ENCODE results near the gene AGK. TPM values are rescaled to one million over a fixed set of nuclear protein-coding genes. Genes with fewer than 3 reads are reported as not detected.

The AGK gene
- total RNA-seq, 1 experiment from 2014 or later = 48.9 TPM

DNA sequence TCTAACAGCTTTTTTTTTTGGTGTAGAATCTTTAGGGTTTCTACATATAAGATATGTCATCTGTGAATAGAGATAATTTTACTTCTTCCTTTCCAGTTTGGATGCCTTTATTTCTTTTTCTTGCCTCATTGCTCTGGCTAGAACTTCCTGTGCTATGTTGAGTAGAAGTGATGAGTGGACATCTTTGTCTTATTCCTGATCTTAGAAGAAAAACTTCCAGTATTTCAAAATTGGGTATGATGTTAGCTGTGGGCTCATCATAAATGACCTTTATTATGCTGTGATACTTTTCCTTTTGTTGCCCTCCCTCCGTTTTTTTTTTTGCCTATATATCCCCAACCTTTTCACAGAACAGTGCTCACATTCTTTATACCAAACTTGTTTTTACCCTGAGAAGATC, 8.8 kb downstream of the AGK start:
- Histone ChIP-seq H3K9ac (ENCODE audit: low read length) (no peak overlapping the region), H3K9me3 (ENCODE audit: low read length) (no peaks in the 10 kb centered on the region), H3K4me3 (ENCODE audit: low read length) (no peak overlapping the region), H3K4me2 (ENCODE audit: low read depth, low read length, poor library complexity, severe bottlenecking) (no peak overlapping the region), H3K9me2 (replicated peaks; ENCODE audit: insufficient read depth, low read length) (no peaks in the 10 kb centered on the region), H4K20me1 (ENCODE audit: insufficient read depth, low read depth, low read length) (no peaks in the 10 kb centered on the region), H3K27ac (ENCODE audit: low read length) (no peak overlapping the region), H2AFZ (ENCODE audit: low read length) (no peak overlapping the region), H3K79me2 (ENCODE audit: low read length) (peaks cover 46% of the 10 kb centered on the region), H3K4me1 (ENCODE audit: low read length) (no peaks in the 10 kb centered on the region), H3K27me3 (ENCODE audit: low read length) (no peaks in the 10 kb centered on the region), H3K36me3 (ENCODE audit: insufficient read depth, low read length) (peaks cover 31% of the 10 kb centered on the region)
- DNase-seq = peak; percentile 9

GRCh38 chr7:141562036-141562435, 10.8 kb downstream of the AGK start:
- Histone ChIP-seq H3K9ac (ENCODE audit: low read length) (no peak overlapping the region), H3K4me1 (ENCODE audit: low read length) (no peaks in the 10 kb centered on the region), H4K20me1 (ENCODE audit: insufficient read depth, low read depth, low read length) (no peaks in the 10 kb centered on the region), H3K4me3 (ENCODE audit: low read length) (no peak overlapping the region), H3K9me3 (ENCODE audit: low read length) (no peaks in the 10 kb centered on the region), H3K27me3 (ENCODE audit: low read length) (no peaks in the 10 kb centered on the region), H2AFZ (ENCODE audit: low read length) (no peak overlapping the region), H3K9me2 (replicated peaks; ENCODE audit: insufficient read depth, low read length) (no peaks in the 10 kb centered on the region), H3K36me3 (ENCODE audit: insufficient read depth, low read length) (peaks cover 46% of the 10 kb centered on the region), H3K79me2 (ENCODE audit: low read length) (peaks cover 55% of the 10 kb centered on the region), H3K27ac (ENCODE audit: low read length) (no peak overlapping the region), H3K4me2 (ENCODE audit: low read depth, low read length, poor library complexity, severe bottlenecking) (no peak overlapping the region)
- no peak for DNase-seq

GRCh38 chr7:141562543-141562942, 11.3 kb downstream of the AGK start:
- H3K4me2 ChIP-seq (ENCODE audit: low read depth, low read length, poor library complexity, severe bottlenecking) = no peak overlapping the region
- H3K79me2 ChIP-seq (ENCODE audit: low read length) = peaks cover 53% of the 10 kb centered on the region
- no peaks in the 10 kb centered on the region for H4K20me1 ChIP-seq (ENCODE audit: insufficient read depth, low read depth, low read length)
- no peaks in the 10 kb centered on the region for H3K9me3 ChIP-seq (ENCODE audit: low read length)
- no peak overlapping the region for H3K4me3 ChIP-seq (ENCODE audit: low read length)
- H3K27ac ChIP-seq (ENCODE audit: low read length) = no peak overlapping the region
- H3K9me2 ChIP-seq (replicated peaks; ENCODE audit: insufficient read depth, low read length) = no peaks in the 10 kb centered on the region
- no peaks in the 10 kb centered on the region for H3K27me3 ChIP-seq (ENCODE audit: low read length)
- peaks cover 48% of the 10 kb centered on the region for H3K36me3 ChIP-seq (ENCODE audit: insufficient read depth, low read length)
- DNase-seq = no peak
- no peaks in the 10 kb centered on the region for H3K4me1 ChIP-seq (ENCODE audit: low read length)
- H2AFZ ChIP-seq (ENCODE audit: low read length) = no peak overlapping the region
- no peak overlapping the region for H3K9ac ChIP-seq (ENCODE audit: low read length)

GRCh38 chr7:141562972-141563371, 11.8 kb downstream of the AGK start:
- Histone ChIP-seq H3K9me3 (ENCODE audit: low read length) (no peaks in the 10 kb centered on the region), H3K27ac (ENCODE audit: low read length) (no peak overlapping the region), H3K36me3 (ENCODE audit: insufficient read depth, low read length) (peaks cover 50% of the 10 kb centered on the region)

GRCh38 chr7:141563956-141564623, 12.9 kb downstream of the AGK start:
- Histone ChIP-seq H2AFZ (ENCODE audit: low read length) (no peak overlapping the region), H3K4me3 (ENCODE audit: low read length) (no peak overlapping the region), H3K36me3 (ENCODE audit: insufficient read depth, low read length) (peaks cover 41% of the 10 kb centered on the region), H3K4me2 (ENCODE audit: low read depth, low read length, poor library complexity, severe bottlenecking) (no peak overlapping the region), H4K20me1 (ENCODE audit: insufficient read depth, low read depth, low read length) (no peaks in the 10 kb centered on the region), H3K27me3 (ENCODE audit: low read length) (no peaks in the 10 kb centered on the region), H3K9ac (ENCODE audit: low read length) (no peak overlapping the region), H3K4me1 (ENCODE audit: low read length) (no peaks in the 10 kb centered on the region), H3K9me3 (ENCODE audit: low read length) (no peaks in the 10 kb centered on the region), H3K79me2 (ENCODE audit: low read length) (peaks cover 57% of the 10 kb centered on the region), H3K9me2 (replicated peaks; ENCODE audit: insufficient read depth, low read length) (no peaks in the 10 kb centered on the region), H3K27ac (ENCODE audit: low read length) (no peak overlapping the region)
- DNase-seq = no peak

More at GRCh38 chr7:141562972-141563371, 11.8 kb downstream of the AGK start:
- no peaks in the 10 kb centered on the region for H3K9me2 ChIP-seq (replicated peaks; ENCODE audit: insufficient read depth, low read length)
- no peaks in the 10 kb centered on the region for H4K20me1 ChIP-seq (ENCODE audit: insufficient read depth, low read depth, low read length)
- peaks cover 56% of the 10 kb centered on the region for H3K79me2 ChIP-seq (ENCODE audit: low read length)
- no peak overlapping the region for H3K4me2 ChIP-seq (ENCODE audit: low read depth, low read length, poor library complexity, severe bottlenecking)
- H3K27me3 ChIP-seq (ENCODE audit: low read length) = no peaks in the 10 kb centered on the region
- H2AFZ ChIP-seq (ENCODE audit: low read length) = no peak overlapping the region
- no peaks in the 10 kb centered on the region for H3K4me1 ChIP-seq (ENCODE audit: low read length)
- no peak overlapping the region for H3K9ac ChIP-seq (ENCODE audit: low read length)
- no peak overlapping the region for H3K4me3 ChIP-seq (ENCODE audit: low read length)
- no peak for DNase-seq

- Histone ChIP-seq H3K27ac (ENCODE audit: low read length) (no peak overlapping the region), H3K9ac (ENCODE audit: low read length) (no peak overlapping the region), H2AFZ (ENCODE audit: low read length) (no peak overlapping the region), H3K9me2 (replicated peaks; ENCODE audit: insufficient read depth, low read length) (no peaks in the 10 kb centered on the region), H3K27me3 (ENCODE audit: low read length) (no peaks in the 10 kb centered on the region), H3K4me2 (ENCODE audit: low read depth, low read length, poor library complexity, severe bottlenecking) (no peak overlapping the region), H3K79me2 (ENCODE audit: low read length) (peaks cover 46% of the 10 kb centered on the region), H3K36me3 (ENCODE audit: insufficient read depth, low read length) (peaks cover 55% of the 10 kb centered on the region), H3K9me3 (ENCODE audit: low read length) (no peaks in the 10 kb centered on the region), H3K4me3 (ENCODE audit: low read length) (no peak overlapping the region), H3K4me1 (ENCODE audit: low read length) (no peaks in the 10 kb centered on the region), H4K20me1 (ENCODE audit: insufficient read depth, low read depth, low read length) (no peaks in the 10 kb centered on the region)
- DNase-seq = no peak
Measured at GRCh38 chr7:141567432-141567831, 16.2 kb downstream of the AGK start.

- H3K9me3 ChIP-seq (ENCODE audit: low read length) = no peaks in the 10 kb centered on the region
- H4K20me1 ChIP-seq (ENCODE audit: insufficient read depth, low read depth, low read length) = no peaks in the 10 kb centered on the region
- no peak overlapping the region for H3K9ac ChIP-seq (ENCODE audit: low read length)
- H3K27me3 ChIP-seq (ENCODE audit: low read length) = no peaks in the 10 kb centered on the region
- H3K4me3 ChIP-seq (ENCODE audit: low read length) = no peak overlapping the region
- peaks cover 42% of the 10 kb centered on the region for H3K79me2 ChIP-seq (ENCODE audit: low read length)
- DNase-seq = no peak
- H3K4me2 ChIP-seq (ENCODE audit: low read depth, low read length, poor library complexity, severe bottlenecking) = no peak overlapping the region
- H2AFZ ChIP-seq (ENCODE audit: low read length) = no peak overlapping the region
- no peaks in the 10 kb centered on the region for H3K4me1 ChIP-seq (ENCODE audit: low read length)
- H3K27ac ChIP-seq (ENCODE audit: low read length) = no peak overlapping the region
- H3K9me2 ChIP-seq (replicated peaks; ENCODE audit: insufficient read depth, low read length) = no peaks in the 10 kb centered on the region
- peaks cover 51% of the 10 kb centered on the region for H3K36me3 ChIP-seq (ENCODE audit: insufficient read depth, low read length)
Measured at GRCh38 chr7:141568227-141568626, 17.0 kb downstream of the AGK start.

DNA sequence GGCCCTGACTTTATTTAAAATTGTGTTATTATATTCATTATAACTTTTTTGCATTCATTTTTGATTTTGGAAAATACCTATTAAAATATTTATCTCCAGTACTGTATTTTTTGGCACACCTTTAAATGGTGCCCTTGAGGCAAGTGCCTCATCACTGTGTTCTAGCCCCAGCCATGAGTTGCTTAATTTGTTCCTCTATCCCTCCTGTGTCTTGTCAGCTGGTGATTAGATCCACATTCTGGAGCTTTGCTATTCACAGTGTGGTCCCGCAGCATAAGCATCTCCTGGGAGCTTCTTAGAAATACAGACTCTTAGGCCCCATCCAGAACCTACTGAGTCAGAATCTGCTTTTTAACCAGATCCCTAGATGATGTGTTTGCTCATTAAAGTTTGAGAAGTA, 19.8 kb downstream of the AGK start:
- H3K27ac ChIP-seq (ENCODE audit: low read length) = no peak overlapping the region
- H3K4me1 ChIP-seq (ENCODE audit: low read length) = no peaks in the 10 kb centered on the region
- no peak overlapping the region for H3K4me2 ChIP-seq (ENCODE audit: low read depth, low read length, poor library complexity, severe bottlenecking)
- peaks cover 61% of the 10 kb centered on the region for H3K36me3 ChIP-seq (ENCODE audit: insufficient read depth, low read length)
- H3K9ac ChIP-seq (ENCODE audit: low read length) = no peak overlapping the region
- no peak overlapping the region for H3K4me3 ChIP-seq (ENCODE audit: low read length)
- no peak for DNase-seq
- no peaks in the 10 kb centered on the region for H4K20me1 ChIP-seq (ENCODE audit: insufficient read depth, low read depth, low read length)
- H3K27me3 ChIP-seq (ENCODE audit: low read length) = no peaks in the 10 kb centered on the region
- peaks cover 10% of the 10 kb centered on the region; the same call in 1 of the 2 replicates for H3K9me3 ChIP-seq (ENCODE audit: low read length)
- peaks cover 51% of the 10 kb centered on the region for H3K79me2 ChIP-seq (ENCODE audit: low read length)
- no peak overlapping the region for H2AFZ ChIP-seq (ENCODE audit: low read length)
- H3K9me2 ChIP-seq (replicated peaks; ENCODE audit: insufficient read depth, low read length) = no peaks in the 10 kb centered on the region

All from Karpas-422 (cell line).